Measurements from ENCODE around the gene DISP3. TPM values are rescaled to one million over a fixed set of nuclear protein-coding genes. Genes with fewer than 3 reads are reported as not detected.

DISP3 gene
- total and polyA plus RNA-seq, 3 experiments from 2014 or later = 0.35 to 0.46 (median 0.42) TPM

DNA sequence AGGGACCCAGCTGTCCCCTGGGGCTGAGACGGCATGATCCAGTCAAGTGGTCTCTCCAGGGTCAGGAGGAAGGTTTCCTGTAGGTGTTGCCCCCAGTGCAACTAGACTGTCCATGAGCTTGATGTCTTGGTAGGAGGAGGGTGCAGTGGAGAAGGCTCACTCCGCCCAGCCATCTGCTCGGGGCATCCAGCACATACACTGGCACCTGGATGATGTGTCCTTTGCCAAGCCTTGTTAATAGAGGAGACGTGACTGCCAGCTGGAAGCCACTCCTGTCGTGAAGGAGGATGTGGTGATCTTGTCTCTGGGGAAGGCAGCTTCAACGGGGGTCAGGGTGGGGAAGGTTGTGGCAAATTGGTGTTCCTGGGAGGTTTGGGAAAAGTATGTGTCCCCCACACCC, 6.2 kb downstream of the DISP3 start:
- H3K4me1 Mint-ChIP-seq = peaks cover 5 to 10% (median 9%) of the 10 kb centered on the region in 3 donors
- no peak overlapping the region for H3K4me3 Mint-ChIP-seq
- no peaks in the 10 kb centered on the region for H3K9me3 ChIP-seq (ENCODE audit: low read length)
- peaks cover 17% of the 10 kb centered on the region for H3K27me3 ChIP-seq (ENCODE audit: insufficient read depth, low read length, poor library complexity, severe bottlenecking)
- peaks cover 0 to 8% (median 0%) of the 10 kb centered on the region in 5 donors for H3K9me3 Mint-ChIP-seq
- CTCF ChIA-PET = no interaction called here
- no peak overlapping the region for H3K27ac ChIP-seq (ENCODE audit: low read depth, low read length)
- H3K4me3 ChIP-seq (ENCODE audit: low read length) = no peak overlapping the region
- peaks cover 45 to 77% of the 10 kb centered on the region in 2 donors for H3K27me3 Mint-ChIP-seq
- peaks cover 4% of the 10 kb centered on the region for H3K4me1 ChIP-seq (ENCODE audit: insufficient read depth, low read length)
- DNase-seq = no peak
- H3K36me3 Mint-ChIP-seq = peaks cover 0 to 5% (median 0%) of the 10 kb centered on the region in 3 donors
- H3K27ac Mint-ChIP-seq = peak overlapping the region in 1 of 8 donors; percentile 80
- POLR2A ChIA-PET = no interaction called here
- H3K36me3 ChIP-seq (ENCODE audit: insufficient read depth, low read length) = no peaks in the 10 kb centered on the region

DNA sequence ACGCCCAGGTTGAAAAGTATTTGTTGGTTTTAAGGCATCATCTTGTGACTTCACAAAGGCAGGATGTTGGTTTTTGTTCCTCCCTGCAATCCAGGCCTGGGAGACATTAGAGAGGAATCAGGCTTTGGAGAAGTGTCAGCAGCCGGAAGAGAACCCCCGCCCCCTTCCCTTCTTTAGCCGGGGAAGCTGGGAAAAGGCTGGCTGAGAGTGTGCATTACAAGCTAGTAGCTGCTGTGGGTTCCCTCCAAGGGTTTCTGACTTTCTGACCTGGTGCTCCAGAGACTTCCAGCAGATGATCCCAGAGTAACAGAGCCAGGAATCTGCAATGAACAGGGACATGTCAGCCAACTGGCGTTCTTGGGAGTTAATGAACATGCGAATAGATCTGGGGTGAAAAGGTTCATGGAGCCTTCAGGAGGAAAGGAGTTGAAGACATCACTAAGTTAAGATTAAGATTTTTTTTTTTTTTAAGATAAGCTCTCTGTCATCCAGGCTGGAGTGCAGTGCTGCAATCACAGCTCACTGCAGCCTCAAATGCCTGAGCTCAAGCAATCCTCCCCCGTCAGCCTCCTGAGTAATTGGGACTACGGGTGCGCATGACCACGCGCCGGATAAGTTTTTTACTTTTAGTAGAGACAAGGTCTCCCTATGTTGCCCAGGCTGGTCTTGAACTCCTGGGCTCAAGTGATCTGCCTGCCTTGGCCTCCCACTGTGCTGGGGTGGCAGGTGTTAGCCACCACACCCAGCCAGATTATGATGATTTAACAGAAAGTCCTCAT, 7.5 kb downstream of the DISP3 start:
- Mint-ChIP-seq H3K4me3 (no peak overlapping the region), H3K9me3 (peaks cover 0 to 3% (median 0%) of the 10 kb centered on the region in 5 donors), H3K4me1 (no peaks in the 10 kb centered on the region), H3K36me3 (no peaks in the 10 kb centered on the region), H3K27me3 (peaks cover 37 to 65% of the 10 kb centered on the region in 2 donors), H3K27ac (peak overlapping the region in 1 of 8 donors; percentile 74)
- no peak for DNase-seq
- H3K36me3 ChIP-seq (ENCODE audit: insufficient read depth, low read length) = no peaks in the 10 kb centered on the region
- peaks cover 5% of the 10 kb centered on the region for H3K27me3 ChIP-seq (ENCODE audit: insufficient read depth, low read length, poor library complexity, severe bottlenecking)
- POLR2A ChIA-PET = no interaction called here
- CTCF ChIA-PET = no interaction called here
- no peak overlapping the region for H3K27ac ChIP-seq (ENCODE audit: low read depth, low read length)
- H3K9me3 ChIP-seq (ENCODE audit: low read length) = no peaks in the 10 kb centered on the region
- no peaks in the 10 kb centered on the region for H3K4me1 ChIP-seq (ENCODE audit: insufficient read depth, low read length)
- no peak overlapping the region for H3K4me3 ChIP-seq (ENCODE audit: low read length)

DNA sequence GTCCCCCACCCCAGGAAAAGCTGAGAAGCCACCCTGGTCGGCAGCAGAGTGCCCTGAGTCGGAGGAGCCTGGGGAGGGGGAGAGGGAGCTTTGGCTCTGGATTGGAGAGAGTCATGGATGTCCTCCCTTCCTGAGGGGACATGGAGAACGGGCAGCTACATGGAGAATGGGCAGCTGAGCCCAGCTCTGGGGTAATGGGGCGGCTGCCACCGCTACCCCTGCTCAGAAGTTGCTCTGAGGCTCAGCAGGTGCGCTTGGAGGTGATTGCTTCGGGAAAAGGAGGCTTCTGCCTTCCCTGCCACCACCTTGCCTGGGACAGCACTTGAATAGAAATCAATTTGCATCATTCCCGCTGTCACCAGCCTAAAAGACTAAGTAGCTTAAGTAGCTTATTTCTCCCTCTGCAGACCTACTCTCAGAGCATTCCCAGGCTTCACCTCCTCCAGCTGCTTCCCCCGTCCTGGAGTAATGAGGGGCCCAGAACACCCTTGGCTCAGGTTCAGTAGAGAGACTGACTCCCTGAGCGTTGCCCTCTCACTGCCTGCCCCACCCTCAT, 8.3 kb downstream of the DISP3 start:
- Mint-ChIP-seq H3K4me1 (no peaks in the 10 kb centered on the region), H3K27me3 (peaks cover 30 to 56% of the 10 kb centered on the region in 2 donors), H3K27ac (no peak overlapping the region), H3K36me3 (no peaks in the 10 kb centered on the region), H3K4me3 (no peak overlapping the region), H3K9me3 (no peaks in the 10 kb centered on the region)
- H3K36me3 ChIP-seq (ENCODE audit: insufficient read depth, low read length) = no peaks in the 10 kb centered on the region
- no peaks in the 10 kb centered on the region for H3K9me3 ChIP-seq (ENCODE audit: low read length)
- no peak for DNase-seq
- CTCF ChIA-PET = no interaction called here
- no peaks in the 10 kb centered on the region for H3K27me3 ChIP-seq (ENCODE audit: insufficient read depth, low read length, poor library complexity, severe bottlenecking)
- no peaks in the 10 kb centered on the region for H3K4me1 ChIP-seq (ENCODE audit: insufficient read depth, low read length)
- POLR2A ChIA-PET = no interaction called here
- H3K27ac ChIP-seq (ENCODE audit: low read depth, low read length) = no peak overlapping the region
- no peak overlapping the region for H3K4me3 ChIP-seq (ENCODE audit: low read length)

DNA sequence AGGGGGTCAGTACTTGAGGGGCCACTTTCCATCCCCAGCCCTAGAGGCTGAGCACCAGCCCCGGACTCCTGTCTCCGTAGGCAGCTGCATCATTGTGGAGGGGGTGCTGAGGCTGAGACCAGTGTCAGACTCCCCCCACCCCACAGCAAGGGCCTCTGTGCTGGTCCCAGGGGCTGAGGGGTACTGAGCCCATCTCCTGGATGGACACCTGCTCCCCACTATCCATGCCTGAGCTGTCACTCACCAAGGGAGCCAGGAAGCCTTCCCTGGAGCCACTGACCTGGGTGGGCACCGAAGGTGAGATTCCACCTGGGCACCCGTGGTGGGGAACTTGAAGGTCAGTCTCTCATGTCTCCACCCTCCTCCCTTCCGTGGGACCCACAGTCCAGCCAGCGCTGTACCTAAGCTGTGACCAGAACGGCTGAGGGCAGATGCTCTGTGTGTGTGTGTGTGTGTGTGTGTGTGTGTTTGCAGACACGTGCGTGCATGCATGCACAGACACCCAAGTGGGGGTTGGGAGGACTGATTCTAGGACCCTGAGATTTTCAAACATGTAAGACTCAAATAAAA, 9.3 kb downstream of the DISP3 start:
- no peaks in the 10 kb centered on the region for H3K27me3 ChIP-seq (ENCODE audit: insufficient read depth, low read length, poor library complexity, severe bottlenecking)
- no peak for DNase-seq
- Mint-ChIP-seq H3K9me3 (no peaks in the 10 kb centered on the region), H3K4me1 (no peaks in the 10 kb centered on the region), H3K36me3 (no peaks in the 10 kb centered on the region), H3K27me3 (peaks cover 27 to 49% of the 10 kb centered on the region in 2 donors), H3K4me3 (no peak overlapping the region), H3K27ac (no peak overlapping the region)
- H3K27ac ChIP-seq (ENCODE audit: low read depth, low read length) = no peak overlapping the region
- no peak overlapping the region for H3K4me3 ChIP-seq (ENCODE audit: low read length)
- ChIA-PET POLR2A (no interaction called here), CTCF (no interaction called here)
- H3K9me3 ChIP-seq (ENCODE audit: low read length) = no peaks in the 10 kb centered on the region
- no peaks in the 10 kb centered on the region for H3K36me3 ChIP-seq (ENCODE audit: insufficient read depth, low read length)
- H3K4me1 ChIP-seq (ENCODE audit: insufficient read depth, low read length) = no peaks in the 10 kb centered on the region

DNA sequence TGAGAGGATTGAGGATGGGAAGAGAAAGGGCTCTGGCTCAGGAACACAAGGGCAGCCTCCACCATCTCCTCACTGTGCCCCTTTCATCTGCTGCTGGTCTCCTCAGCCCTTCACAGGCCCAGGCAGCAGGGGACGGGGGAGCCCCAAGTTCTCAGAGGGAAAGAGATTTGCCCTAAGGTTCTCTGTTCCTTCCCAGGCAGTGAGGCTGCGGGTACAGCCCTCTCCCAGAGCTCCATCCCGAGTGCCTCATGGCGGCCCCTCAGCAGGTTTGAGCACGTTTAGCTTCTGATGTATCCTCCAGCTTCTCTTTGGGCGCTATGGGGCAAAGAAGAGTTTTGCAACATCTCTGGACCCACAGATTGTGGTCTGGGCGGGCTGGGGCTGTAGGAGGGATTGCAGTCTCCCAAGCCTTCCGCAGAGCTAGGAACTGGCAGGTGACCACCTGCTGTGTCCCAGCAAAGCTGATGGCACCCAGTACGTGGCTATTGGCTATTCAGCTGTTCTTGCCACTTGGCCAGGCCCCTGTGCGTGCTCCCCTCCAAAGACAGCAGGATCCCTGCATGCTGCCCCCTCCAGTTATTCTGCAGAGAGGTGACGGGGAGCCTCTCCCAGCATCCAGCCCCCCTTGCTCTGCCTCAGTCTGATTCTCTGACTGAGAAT, 10.1 kb downstream of the DISP3 start:
- CTCF ChIA-PET = no interaction called here
- no peaks in the 10 kb centered on the region for H3K4me1 Mint-ChIP-seq
- POLR2A ChIA-PET = no interaction called here
- H3K9me3 Mint-ChIP-seq = peaks cover 0 to 4% (median 0%) of the 10 kb centered on the region in 5 donors
- Histone ChIP-seq H3K27me3 (ENCODE audit: insufficient read depth, low read length, poor library complexity, severe bottlenecking) (no peaks in the 10 kb centered on the region), H3K36me3 (ENCODE audit: insufficient read depth, low read length) (no peaks in the 10 kb centered on the region), H3K9me3 (ENCODE audit: low read length) (no peaks in the 10 kb centered on the region), H3K27ac (ENCODE audit: low read depth, low read length) (no peak overlapping the region), H3K4me3 (ENCODE audit: low read length) (no peak overlapping the region), H3K4me1 (ENCODE audit: insufficient read depth, low read length) (no peaks in the 10 kb centered on the region)
- H3K4me3 Mint-ChIP-seq = no peak overlapping the region
- H3K27ac Mint-ChIP-seq = no peak overlapping the region
- H3K36me3 Mint-ChIP-seq = no peaks in the 10 kb centered on the region
- no peak for DNase-seq
- H3K27me3 Mint-ChIP-seq = peaks cover 25 to 48% of the 10 kb centered on the region in 2 donors

GRCh38 chr1:11492235-11492634, 13.3 kb downstream of the DISP3 start:
- Histone ChIP-seq H3K27ac (ENCODE audit: low read depth, low read length) (no peak overlapping the region), H3K36me3 (ENCODE audit: insufficient read depth, low read length) (no peaks in the 10 kb centered on the region), H3K4me1 (ENCODE audit: insufficient read depth, low read length) (no peaks in the 10 kb centered on the region), H3K9me3 (ENCODE audit: low read length) (no peaks in the 10 kb centered on the region), H3K27me3 (ENCODE audit: insufficient read depth, low read length, poor library complexity, severe bottlenecking) (no peaks in the 10 kb centered on the region), H3K4me3 (ENCODE audit: low read length) (no peak overlapping the region)
- peaks cover 0 to 4% (median 0%) of the 10 kb centered on the region in 5 donors for H3K9me3 Mint-ChIP-seq
- H3K27ac Mint-ChIP-seq = no peak overlapping the region
- H3K4me3 Mint-ChIP-seq = no peak overlapping the region
- CTCF ChIA-PET = interaction anchor here (0.7 kb wide), 1 partner anchor 550 kb away, joined by 3 read pairs; no protein-coding TSS in a partner anchor
- POLR2A ChIA-PET = no interaction called here
- DNase-seq = no peak
- H3K36me3 Mint-ChIP-seq = no peaks in the 10 kb centered on the region
- peaks cover 13 to 20% of the 10 kb centered on the region in 2 donors for H3K27me3 Mint-ChIP-seq
- no peaks in the 10 kb centered on the region for H3K4me1 Mint-ChIP-seq

DNA sequence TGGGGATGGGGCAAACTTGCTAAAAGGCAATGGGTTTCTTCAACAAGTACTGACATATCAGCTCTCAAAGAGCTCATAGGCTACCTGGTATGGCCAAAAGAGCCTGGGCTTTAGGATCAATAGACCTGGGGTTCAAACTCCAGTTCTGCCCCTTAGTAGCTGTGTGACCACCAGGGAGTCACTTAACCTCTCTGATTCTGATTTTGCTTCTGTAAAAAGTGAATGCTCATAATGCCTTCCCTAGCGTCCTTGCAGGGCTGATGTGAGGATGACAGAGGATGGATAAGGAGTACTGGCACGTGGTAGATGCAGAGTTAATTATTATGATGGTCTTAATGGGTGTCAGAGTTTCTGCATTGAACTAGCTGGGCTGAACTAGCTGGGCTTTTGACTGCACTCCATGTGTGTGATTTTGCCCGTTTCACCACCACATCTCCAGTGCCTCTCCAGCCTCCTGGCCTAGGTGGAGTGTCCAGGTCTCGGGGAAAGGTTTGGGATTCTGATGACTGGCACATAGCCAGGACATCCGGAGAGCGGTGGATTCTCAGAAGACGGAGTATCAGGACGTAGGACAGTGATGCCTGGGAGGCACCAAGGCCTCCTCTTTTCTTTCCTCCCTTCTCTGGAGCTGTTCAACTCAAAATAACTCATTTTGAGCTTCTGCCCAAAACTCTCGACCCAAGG, 15.2 kb downstream of the DISP3 start:
- no peak overlapping the region for H3K4me3 ChIP-seq (ENCODE audit: low read length)
- Mint-ChIP-seq H3K4me3 (no peak overlapping the region), H3K27ac (no peak overlapping the region), H3K36me3 (no peaks in the 10 kb centered on the region), H3K27me3 (peaks cover 13 to 25% of the 10 kb centered on the region in 2 donors), H3K4me1 (no peaks in the 10 kb centered on the region), H3K9me3 (peaks cover 0 to 4% (median 0%) of the 10 kb centered on the region in 5 donors)
- no peaks in the 10 kb centered on the region for H3K27me3 ChIP-seq (ENCODE audit: insufficient read depth, low read length, poor library complexity, severe bottlenecking)
- H3K36me3 ChIP-seq (ENCODE audit: insufficient read depth, low read length) = no peaks in the 10 kb centered on the region
- no peaks in the 10 kb centered on the region for H3K9me3 ChIP-seq (ENCODE audit: low read length)
- ChIA-PET CTCF (no interaction called here), POLR2A (no interaction called here)
- no peak overlapping the region for H3K27ac ChIP-seq (ENCODE audit: low read depth, low read length)
- H3K4me1 ChIP-seq (ENCODE audit: insufficient read depth, low read length) = no peaks in the 10 kb centered on the region
- DNase-seq = no peak
